Cardiac muscle cell (in vitro differentiated cells and primary cell): ENCODE measurements around the gene MKNK2. TPM values are rescaled to one million over a fixed set of nuclear protein-coding genes. Genes with fewer than 3 reads are reported as not detected.

Source experiments
- DNase-seq, 2 donors: peaks; one replicate each; pipeline versions ENCODE4 v3.0.0 to v3.0.0-alpha.2; 2010 to 2017; ENCODE audit warnings: low read depth in 1 of 2, low spot score in 1 of 2
- H3K27ac ChIP-seq: fragments of 200-600 bp; sonication (generic); 2 replicates; pipeline ENCODE4 v1.5.1; 2016
- H3K27me3 ChIP-seq: fragments of 200-600 bp; sonication (generic); 2 replicates; pipeline ENCODE4 v1.6.0; 2016; ENCODE audit warnings: control low read depth
- H3K36me3 ChIP-seq: fragments of 200-600 bp; sonication (generic); 2 replicates; pipeline ENCODE4 v1.5.1; 2016; ENCODE audit warnings: control low read depth
- H3K4me1 ChIP-seq: fragments of 200-600 bp; sonication (generic); 2 replicates; pipeline ENCODE4 v1.8.1; 2017; ENCODE audit warnings: low read depth, mild to moderate bottlenecking, mixed run types
- H3K4me3 ChIP-seq: fragments of 200-600 bp; sonication (generic); 2 replicates; pipeline ENCODE4 v1.5.1; 2016; ENCODE audit warnings: mild to moderate bottlenecking
- H3K9me3 ChIP-seq: fragments of 200-600 bp; sonication (generic); 2 replicates; pipeline ENCODE4 v1.5.1; 2017; ENCODE audit warnings: low read depth, mild to moderate bottlenecking, control low read depth
- CTCF ChIP-seq: IDR thresholded peaks from 2 replicates; pipeline ENCODE4 v1.5.1; 2012; ENCODE audit warnings: low read depth, mild to moderate bottlenecking, low read length
- polyA plus RNA-seq: library from polyadenylated mRNA; unstranded; fragments of >200 nt; fragmentation: Nextera tagmentation; extraction: Ambion mirVana; gene quantifications from 2 replicates; pipeline ENCODE4 v1.2.1, GENCODE V29; 2016
- total RNA-seq: library from RNA; depleted of rRNA; stranded (reverse); fragments of >200 nt; gene quantifications from 2 replicates; pipeline ENCODE4 v1.2.3, GENCODE V29; 2016

Gene MKNK2
- total and polyA plus RNA-seq, 2 experiments from 2014 or later: 72.8 to 76.6 TPM

- H3K27ac ChIP-seq: no peak overlapping the region
- H3K9me3 ChIP-seq: no peaks in the 10 kb centered on the region
- no peak for DNase-seq
Observed at GRCh38 chr19:2003874-2004273, 47.2 kb downstream of the MKNK2 start.

DNA sequence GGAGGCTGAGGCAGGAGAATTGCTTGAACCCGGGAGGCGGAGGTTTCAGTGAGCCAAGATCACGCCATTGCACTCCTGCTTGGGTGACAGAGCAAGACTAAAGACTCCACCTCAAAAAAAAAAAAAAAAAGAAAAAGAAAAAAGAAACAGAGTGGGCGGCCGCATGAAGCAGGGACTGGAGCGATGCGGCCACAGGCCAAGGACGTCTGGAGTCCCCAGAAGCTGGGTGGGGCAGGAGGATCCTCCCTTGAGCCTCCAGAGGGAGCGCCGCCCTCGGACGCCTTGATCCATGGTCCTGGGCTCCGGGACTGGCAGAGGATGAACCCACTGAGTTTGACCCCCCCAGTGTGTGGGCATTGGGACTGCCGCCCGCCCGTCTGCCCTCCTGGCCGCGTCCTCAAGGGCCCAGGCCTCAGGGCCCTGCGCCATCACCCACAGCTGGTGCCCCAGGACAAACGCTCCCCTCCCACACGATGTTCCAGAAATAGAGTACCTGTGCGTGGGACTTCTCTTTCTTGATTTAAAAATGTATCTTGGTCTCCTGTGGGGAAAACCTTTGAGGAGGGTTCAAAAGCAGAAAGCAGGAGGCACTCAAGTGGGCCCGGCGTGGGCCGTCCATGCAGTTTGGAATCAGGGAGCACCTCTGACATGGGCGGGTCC is 51.1 kb downstream of the MKNK2 start:
- DNase-seq: no peak
- H3K36me3 ChIP-seq: peaks cover 9% of the 10 kb centered on the region
- H3K4me3 ChIP-seq: no peak overlapping the region
- no peaks in the 10 kb centered on the region for H3K4me1 ChIP-seq
- no peaks in the 10 kb centered on the region for H3K9me3 ChIP-seq
- TF ChIP-seq CTCF: no peak
- H3K27me3 ChIP-seq: no peaks in the 10 kb centered on the region
- no peak overlapping the region for H3K27ac ChIP-seq

More at GRCh38 chr19:2003874-2004273, 47.2 kb downstream of the MKNK2 start:
- no peaks in the 10 kb centered on the region for H3K27me3 ChIP-seq
- H3K4me3 ChIP-seq: no peak overlapping the region
- no peaks in the 10 kb centered on the region for H3K4me1 ChIP-seq
- no peak for TF ChIP-seq CTCF
- H3K36me3 ChIP-seq: no peaks in the 10 kb centered on the region

- H3K4me3 ChIP-seq: no peak overlapping the region
- H3K27ac ChIP-seq: no peak overlapping the region
- no peaks in the 10 kb centered on the region for H3K4me1 ChIP-seq
- H3K9me3 ChIP-seq: no peaks in the 10 kb centered on the region
- no peak for DNase-seq
- peaks cover 9% of the 10 kb centered on the region for H3K36me3 ChIP-seq
- TF ChIP-seq CTCF: no peak
- H3K27me3 ChIP-seq: no peaks in the 10 kb centered on the region
Observed at GRCh38 chr19:1998712-1999708, 52.0 kb downstream of the MKNK2 start.

GRCh38 chr19:1997353-1998233 is 53.5 kb downstream of the MKNK2 start:
- DNase-seq: no peak
- peaks cover 9% of the 10 kb centered on the region for H3K36me3 ChIP-seq
- no peak for TF ChIP-seq CTCF
- no peaks in the 10 kb centered on the region for H3K9me3 ChIP-seq
- no peak overlapping the region for H3K27ac ChIP-seq
- H3K4me3 ChIP-seq: no peak overlapping the region
- H3K4me1 ChIP-seq: no peaks in the 10 kb centered on the region
- no peaks in the 10 kb centered on the region for H3K27me3 ChIP-seq

GRCh38 chr19:1992759-1993260 is 58.2 kb downstream of the MKNK2 start:
- no peak for TF ChIP-seq CTCF
- Histone ChIP-seq H3K4me3 (no peak overlapping the region), H3K27me3 (no peaks in the 10 kb centered on the region), H3K9me3 (no peaks in the 10 kb centered on the region), H3K4me1 (no peaks in the 10 kb centered on the region), H3K36me3 (peaks cover 30% of the 10 kb centered on the region), H3K27ac (no peak overlapping the region)
- DNase-seq: no peak
